Esophagus squamous epithelium (tissue), 5 donors: ENCODE results near the gene NFU1. TPM values are rescaled to one million over a fixed set of nuclear protein-coding genes. Genes with fewer than 3 reads are reported as not detected.

Experiments
- DNase-seq: peaks from one replicate; lab custom pipeline; 2025; lab: John Stamatoyannopoulos, UW
- H3K27ac ChIP-seq, 4 donors: fragments of 200-600 bp; sonication (generic); one replicate each; pipeline ENCODE4 v1.5.1; 2016 to 2019; ENCODE audit warnings: mild to moderate bottlenecking in 1 of 4
- H3K27me3 ChIP-seq, 4 donors: fragments of 200-600 bp; sonication (generic); 1 replicate in 3 of 4; 2 replicates in 1 of 4; pipeline versions ENCODE4 v1.5.1 to v1.6.0; 2017 to 2021; ENCODE audit warnings: antibody characterized with exemption in 1 of 4
- H3K36me3 ChIP-seq, 3 donors: fragments of 200-600 bp; sonication (generic); one replicate each; pipeline ENCODE4 v1.5.1; 2016 to 2019
- H3K4me1 ChIP-seq, 3 donors: fragments of 200-600 bp; sonication (generic); one replicate each; pipeline ENCODE4 v1.5.1; 2017 to 2019
- H3K4me3 ChIP-seq, 4 donors: fragments of 200-600 bp; sonication (generic); 1 replicate in 3 of 4; 2 replicates in 1 of 4; pipeline ENCODE4 v1.5.1; 2016 to 2019; ENCODE audit warnings: mild to moderate bottlenecking in 2 of 4, moderate library complexity in 1 of 4
- H3K9me3 ChIP-seq, 3 donors: fragments of 200-600 bp; sonication (generic); one replicate each; pipeline ENCODE4 v1.5.1; 2016 to 2019
- CTCF ChIP-seq, 6 experiments: fragments of 450-650 bp in 4 of 6; fragments of 200-600 bp in 2 of 6; sonication (generic) in 2 of 6; IDR thresholded peaks; one replicate each; pipeline ENCODE4 v1.5.1; 2016 to 2019; ENCODE audit warnings: antibody characterized with exemption in 6 of 6, mild to moderate bottlenecking in 4 of 6, moderate library complexity in 4 of 6
- POLR2A ChIP-seq, 4 donors: fragments of 450-650 bp; IDR thresholded peaks; one replicate each; pipeline ENCODE4 v1.6.1; 2017; ENCODE audit warnings: antibody characterized with exemption in 4 of 4, mild to moderate bottlenecking in 4 of 4, moderate library complexity in 3 of 4
- WGBS, 2 donors: methylation state at CpG; one replicate each; pipeline ENCODE4 v1.1.5; 2018; 5-methylcytosine and 5-hydroxymethylcytosine counted together
- intact Hi-C: fragments of 100-400 bp; cut with DNase I; formaldehyde crosslinking; loops from one replicate; pipeline ENCODE4 v1.15.0; 2022
- total RNA-seq, 4 donors: library from RNA; depleted of rRNA; stranded (reverse); fragments of >200 nt; gene quantifications; one replicate each; pipeline ENCODE4 v1.1.0, GENCODE V29; 2016
- donor health status: DM: yes; HTN: yes; CAD: no.

NFU1 gene
- total RNA-seq, 4 donors from 2014 or later = 17.4 to 26.2 (median 23.5) TPM

- Histone ChIP-seq H3K27me3 (no peaks in the 10 kb centered on the region), H3K9me3 (no peaks in the 10 kb centered on the region), H3K4me3 (no peak overlapping the region), H3K27ac (peak overlapping the region in 1 of 4 donors; percentile 41), H3K36me3 (peaks cover 0 to 18% (median 0%) of the 10 kb centered on the region in 3 donors), H3K4me1 (peaks cover 0 to 17% (median 1%) of the 10 kb centered on the region in 3 donors)
- 36 to 61% methylated on average over 3 of the region's 3 CpGs for WGBS, 2 donors
- TF ChIP-seq POLR2A (IDR thresholded peaks at IDR 0.05) (no peak), CTCF (IDR thresholded peaks at IDR 0.05) (no peak)
- DNase-seq = no peak
- intact Hi-C loops = no loop called here
These were observed 32.1 kb upstream of the NFU1 start for GRCh38 chr2:69469375-69469774.

GRCh38 chr2:69466728-69467127 is 29.5 kb upstream of the NFU1 start:
- TF ChIP-seq POLR2A (IDR thresholded peaks at IDR 0.05) (no peak), CTCF (IDR thresholded peaks at IDR 0.05) (no peak)
- no peak overlapping the region for H3K4me3 ChIP-seq
- intact Hi-C loops = no loop called here
- H3K4me1 ChIP-seq = peaks cover 0 to 21% (median 5%) of the 10 kb centered on the region in 3 donors
- no peaks in the 10 kb centered on the region for H3K9me3 ChIP-seq
- H3K27ac ChIP-seq = no peak overlapping the region
- H3K27me3 ChIP-seq = no peaks in the 10 kb centered on the region
- peaks cover 0 to 18% (median 0%) of the 10 kb centered on the region in 3 donors for H3K36me3 ChIP-seq
- 83 to 87% methylated on average over 8 of the region's 8 CpGs for WGBS, 2 donors
- no peak for DNase-seq

- DNase-seq = no peak
- Histone ChIP-seq H3K27me3 (no peaks in the 10 kb centered on the region), H3K36me3 (peaks cover 0 to 18% (median 0%) of the 10 kb centered on the region in 3 donors), H3K4me3 (no peak overlapping the region), H3K9me3 (no peaks in the 10 kb centered on the region), H3K4me1 (peaks cover 0 to 21% (median 5%) of the 10 kb centered on the region in 3 donors), H3K27ac (peak overlapping the region; percentile 38 to 75 (median 56))
- 80 to 85% methylated on average over 6 to 11 of the region's 14 CpGs for WGBS, 2 donors
- TF ChIP-seq POLR2A (IDR thresholded peaks at IDR 0.05) (no peak), CTCF (IDR thresholded peaks at IDR 0.05) (no peak)
- intact Hi-C loops = no loop called here
These were observed 28.6 kb upstream of the NFU1 start for GRCh38 chr2:69465513-69466456.

GRCh38 chr2:69464575-69464974 is 27.3 kb upstream of the NFU1 start:
- peak; percentile 6 for DNase-seq
- Histone ChIP-seq H3K9me3 (no peaks in the 10 kb centered on the region), H3K27ac (peak overlapping the region; percentile 38 to 75 (median 56)), H3K27me3 (no peaks in the 10 kb centered on the region), H3K36me3 (peaks cover 0 to 18% (median 0%) of the 10 kb centered on the region in 3 donors), H3K4me1 (peaks cover 0 to 21% (median 5%) of the 10 kb centered on the region in 3 donors), H3K4me3 (no peak overlapping the region)
- 23 to 36% methylated on average over 3 of the region's 3 CpGs for WGBS, 2 donors
- TF ChIP-seq CTCF (IDR thresholded peaks at IDR 0.05) = peak in 2 of 6 experiments; percentile 23 to 41
- TF ChIP-seq POLR2A (IDR thresholded peaks at IDR 0.05) = no peak
- intact Hi-C loops = no loop called here

- no peak for DNase-seq
- H3K9me3 ChIP-seq = no peaks in the 10 kb centered on the region
- intact Hi-C loops = no loop called here
- H3K4me3 ChIP-seq = no peak overlapping the region
- H3K27me3 ChIP-seq = no peaks in the 10 kb centered on the region
- peaks cover 0 to 18% (median 0%) of the 10 kb centered on the region in 3 donors for H3K36me3 ChIP-seq
- peaks cover 0 to 15% (median 5%) of the 10 kb centered on the region in 3 donors for H3K4me1 ChIP-seq
- no peak overlapping the region for H3K27ac ChIP-seq
- TF ChIP-seq POLR2A (IDR thresholded peaks at IDR 0.05) = no peak
- no peak for TF ChIP-seq CTCF (IDR thresholded peaks at IDR 0.05)
- WGBS, 2 donors = 94 to 96% methylated on average over 3 of the region's 3 CpGs
These were observed 25.5 kb upstream of the NFU1 start for GRCh38 chr2:69462780-69463179.
